Loucy (cell line): Measurements from ENCODE around the gene RALGDS.
"Not testable (repeated sequence)": the region's sequence is repeated elsewhere in the genome, so short reads cannot be mapped to it uniquely, and the experiment has no call there.

Experiments used
- H2AFZ ChIP-seq: fragments of 200-600 bp; sonication (generic); 2 replicates; pipeline ENCODE4 v1.6.0; 2016; ENCODE audit warnings: antibody characterized with exemption, mild to moderate bottlenecking, low read length, moderate library complexity
- H3F3A ChIP-seq: fragments of 200-600 bp; 2 replicates; pipeline ENCODE4 v1.6.0; 2016; ENCODE audit warnings: antibody characterized with exemption, low read depth, mild to moderate bottlenecking
- H3K27me3 ChIP-seq: fragments of 200-600 bp; sonication (generic); 2 replicates; pipeline ENCODE4 v1.6.1; 2014; ENCODE audit warnings: low read length, mild to moderate bottlenecking; ENCODE audit not compliant: insufficient read depth, poor library complexity, severe bottlenecking
- H3K36me3 ChIP-seq: fragments of 200-600 bp; sonication (generic); 2 replicates; pipeline ENCODE4 v1.6.1; 2016; ENCODE audit warnings: low read length; ENCODE audit not compliant: insufficient read depth
- H3K4me1 ChIP-seq: fragments of 200-600 bp; sonication (generic); 2 replicates; pipeline ENCODE4 v1.5.1; 2014; ENCODE audit warnings: low read length, mild to moderate bottlenecking; ENCODE audit not compliant: insufficient read depth, poor library complexity, severe bottlenecking
- H3K4me2 ChIP-seq: fragments of 200-600 bp; sonication (generic); 2 replicates; pipeline ENCODE4 v1.6.0; 2014; ENCODE audit warnings: antibody characterized with exemption, low read length, low read depth, mild to moderate bottlenecking; ENCODE audit not compliant: poor library complexity, severe bottlenecking
- H3K4me3 ChIP-seq: fragments of 200-600 bp; sonication (generic); 2 replicates; pipeline ENCODE4 v1.5.1; 2014; ENCODE audit warnings: low read length, mild to moderate bottlenecking, mixed read lengths; ENCODE audit not compliant: poor library complexity, severe bottlenecking
- H3K79me2 ChIP-seq: fragments of 200-600 bp; sonication (generic); 2 replicates; pipeline ENCODE4 v1.6.1; 2014; ENCODE audit warnings: low read length; ENCODE audit not compliant: insufficient read depth
- H3K9ac ChIP-seq: fragments of 200-600 bp; sonication (generic); 2 replicates; pipeline ENCODE4 v1.6.0; 2014; ENCODE audit warnings: mild to moderate bottlenecking, low read depth, low read length, moderate library complexity; ENCODE audit not compliant: poor library complexity, severe bottlenecking
- H3K9me2 ChIP-seq: fragments of 200-600 bp; sonication (generic); replicated peaks from 2 replicates; pipeline ENCODE4 v1.6.1; 2016; ENCODE audit warnings: low read depth, low read length, mixed read lengths
- H3K9me3 ChIP-seq: fragments of 200-600 bp; sonication (generic); 2 replicates; pipeline ENCODE4 v1.6.1; 2014; ENCODE audit warnings: mild to moderate bottlenecking, antibody characterized with exemption, low read length, low read depth; ENCODE audit not compliant: insufficient read depth
- H4K20me1 ChIP-seq: fragments of 200-600 bp; sonication (generic); 2 replicates; pipeline ENCODE4 v1.6.0; 2014; ENCODE audit warnings: antibody characterized with exemption, low read length, mild to moderate bottlenecking; ENCODE audit not compliant: insufficient read depth, poor library complexity, severe bottlenecking
- EZH2phosphoT487 ChIP-seq: fragments of 200-600 bp; IDR thresholded peaks from 2 replicates; pipeline ENCODE4 v1.6.1; 2018; ENCODE audit warnings: antibody characterized with exemption, mild to moderate bottlenecking, moderate library complexity, borderline replicate concordance
- TF ChIP-seq, protein P1 (sequence below): fragments of 200-600 bp; sonication (generic); conservative IDR thresholded peaks from 2 replicates; pipeline ENCODE4 v1.5.1; 2014; ENCODE audit warnings: mild to moderate bottlenecking, antibody characterized with exemption, low read length

Gene RALGDS

DNA sequence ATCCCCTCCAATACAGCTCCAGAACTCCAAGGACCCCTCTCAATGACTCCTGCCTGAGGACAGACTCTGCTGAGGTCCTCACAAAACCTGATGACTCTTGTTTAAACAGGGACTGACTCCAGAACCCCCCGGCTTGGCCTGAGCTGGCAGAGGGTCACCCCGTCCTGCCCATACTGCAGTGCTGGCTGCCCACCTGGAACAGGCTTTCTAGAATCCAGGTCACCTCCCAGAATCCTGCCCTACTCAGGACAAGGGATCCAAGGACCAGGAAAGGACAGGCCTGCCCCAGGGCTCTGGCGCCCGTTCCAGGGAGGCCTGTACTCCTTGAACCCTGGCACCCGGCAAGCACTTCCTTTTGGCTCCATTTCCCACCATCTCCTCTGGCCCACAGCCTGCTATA, 22.2 kb downstream of the RALGDS start:
- no peaks in the 10 kb centered on the region for H3K9me3 ChIP-seq
- H3K36me3 ChIP-seq = peaks cover 64% of the 10 kb centered on the region; the same call in 1 of the 2 replicates

DNA sequence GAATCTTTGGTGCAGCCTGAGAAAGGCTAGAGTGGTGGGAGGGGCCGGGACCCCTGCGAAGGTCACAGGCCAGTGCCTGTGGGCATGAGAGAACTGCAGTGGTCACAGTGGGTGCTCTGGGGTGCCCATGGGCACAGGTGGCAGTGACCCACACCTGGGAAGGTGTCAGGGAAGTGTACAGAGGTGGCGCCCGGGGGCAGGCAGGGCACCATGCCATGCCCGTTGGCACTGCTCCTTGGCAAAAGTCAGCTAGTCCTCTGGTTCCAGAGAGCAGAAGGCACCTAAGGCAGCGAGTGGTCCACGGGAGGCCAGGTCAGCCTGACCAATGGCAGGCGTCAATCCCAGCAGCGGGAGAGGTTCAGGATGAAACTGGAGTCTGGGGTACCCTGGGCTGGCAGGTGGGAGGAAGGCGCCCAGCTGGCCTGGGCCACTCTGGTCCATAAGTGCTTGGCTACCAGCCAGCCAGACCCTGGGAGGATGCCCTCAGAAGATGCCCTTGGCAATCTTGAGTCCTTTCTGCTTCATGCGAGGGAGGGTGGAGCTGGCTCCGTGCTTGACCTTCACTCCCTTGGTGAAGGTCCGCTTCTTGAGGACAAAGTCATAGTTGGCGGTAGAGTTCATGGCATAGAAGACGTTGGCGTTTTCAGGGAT, 22.8 kb downstream of the RALGDS start:
- Histone ChIP-seq H3K4me1 (no peaks in the 10 kb centered on the region), H4K20me1 (no peaks in the 10 kb centered on the region), H3K9me2 (no peaks in the 10 kb centered on the region), H2AFZ (no peak overlapping the region), H3K27me3 (no peaks in the 10 kb centered on the region), H3K79me2 (no peaks in the 10 kb centered on the region), H3K9ac (no peak overlapping the region), H3F3A (no peaks in the 10 kb centered on the region), H3K4me3 (no peak overlapping the region), H3K9me3 (no peaks in the 10 kb centered on the region), H3K36me3 (peaks cover 58% of the 10 kb centered on the region; the same call in 1 of the 2 replicates), H3K4me2 (no peak overlapping the region)
- TF ChIP-seq EZH2phosphoT487 = no peak
- TF ChIP-seq, protein P1, sequence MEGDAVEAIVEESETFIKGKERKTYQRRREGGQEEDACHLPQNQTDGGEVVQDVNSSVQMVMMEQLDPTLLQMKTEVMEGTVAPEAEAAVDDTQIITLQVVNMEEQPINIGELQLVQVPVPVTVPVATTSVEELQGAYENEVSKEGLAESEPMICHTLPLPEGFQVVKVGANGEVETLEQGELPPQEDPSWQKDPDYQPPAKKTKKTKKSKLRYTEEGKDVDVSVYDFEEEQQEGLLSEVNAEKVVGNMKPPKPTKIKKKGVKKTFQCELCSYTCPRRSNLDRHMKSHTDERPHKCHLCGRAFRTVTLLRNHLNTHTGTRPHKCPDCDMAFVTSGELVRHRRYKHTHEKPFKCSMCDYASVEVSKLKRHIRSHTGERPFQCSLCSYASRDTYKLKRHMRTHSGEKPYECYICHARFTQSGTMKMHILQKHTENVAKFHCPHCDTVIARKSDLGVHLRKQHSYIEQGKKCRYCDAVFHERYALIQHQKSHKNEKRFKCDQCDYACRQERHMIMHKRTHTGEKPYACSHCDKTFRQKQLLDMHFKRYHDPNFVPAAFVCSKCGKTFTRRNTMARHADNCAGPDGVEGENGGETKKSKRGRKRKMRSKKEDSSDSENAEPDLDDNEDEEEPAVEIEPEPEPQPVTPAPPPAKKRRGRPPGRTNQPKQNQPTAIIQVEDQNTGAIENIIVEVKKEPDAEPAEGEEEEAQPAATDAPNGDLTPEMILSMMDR = no peak

More for the DNA sequence above, 22.2 kb downstream of the RALGDS start:
- H3K79me2 ChIP-seq = no peaks in the 10 kb centered on the region
- no peaks in the 10 kb centered on the region for H4K20me1 ChIP-seq
- no peaks in the 10 kb centered on the region for H3K9me2 ChIP-seq
- H3K27me3 ChIP-seq = no peaks in the 10 kb centered on the region
- no peak overlapping the region for H3K4me2 ChIP-seq
- no peak overlapping the region for H3K4me3 ChIP-seq
- no peaks in the 10 kb centered on the region for H3K4me1 ChIP-seq
- H3K9ac ChIP-seq = no peak overlapping the region
- TF ChIP-seq, protein P1 = no peak
- no peak for TF ChIP-seq EZH2phosphoT487
- no peaks in the 10 kb centered on the region for H3F3A ChIP-seq
- no peak overlapping the region for H2AFZ ChIP-seq

DNA sequence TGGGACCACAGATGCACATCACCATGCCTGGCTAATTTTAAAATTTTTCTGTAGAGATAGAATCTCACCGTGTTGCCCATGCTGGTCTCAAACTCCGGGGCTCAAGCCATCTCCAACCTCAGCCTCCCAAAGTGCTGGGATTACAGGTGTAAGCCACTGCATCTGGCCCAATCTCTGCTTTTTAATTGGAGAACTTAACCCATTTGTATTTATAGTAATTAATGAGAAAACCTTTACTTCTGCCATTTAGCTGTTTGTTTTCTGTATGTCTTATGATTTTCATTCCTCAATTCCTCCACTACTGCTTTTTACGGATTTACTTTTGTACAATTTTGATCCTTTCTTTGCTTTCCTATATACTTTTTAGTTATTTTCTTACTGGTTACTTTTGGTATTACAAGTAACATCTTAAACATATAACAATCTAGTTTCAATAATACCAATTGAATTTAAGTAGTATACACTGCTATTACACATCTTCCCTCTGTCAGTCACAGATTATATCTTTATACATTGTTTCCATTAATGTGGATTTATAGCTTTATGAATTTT, 26.1 kb downstream of the RALGDS start:
- H2AFZ ChIP-seq = no peak overlapping the region
- no peaks in the 10 kb centered on the region for H3K79me2 ChIP-seq
- no peaks in the 10 kb centered on the region for H3K9me2 ChIP-seq
- no peak overlapping the region for H3K4me2 ChIP-seq
- H3K9me3 ChIP-seq = no peaks in the 10 kb centered on the region
- no peaks in the 10 kb centered on the region for H3K4me1 ChIP-seq
- H4K20me1 ChIP-seq = no peaks in the 10 kb centered on the region
- no peak overlapping the region for H3K4me3 ChIP-seq
- TF ChIP-seq, protein P1 = no peak; the same call in 1 of the 2 replicates
- no peak for TF ChIP-seq EZH2phosphoT487
- no peaks in the 10 kb centered on the region for H3F3A ChIP-seq
- no peak overlapping the region for H3K9ac ChIP-seq
- H3K36me3 ChIP-seq = peaks cover 26% of the 10 kb centered on the region; the same call in 1 of the 2 replicates
- no peaks in the 10 kb centered on the region for H3K27me3 ChIP-seq

DNA sequence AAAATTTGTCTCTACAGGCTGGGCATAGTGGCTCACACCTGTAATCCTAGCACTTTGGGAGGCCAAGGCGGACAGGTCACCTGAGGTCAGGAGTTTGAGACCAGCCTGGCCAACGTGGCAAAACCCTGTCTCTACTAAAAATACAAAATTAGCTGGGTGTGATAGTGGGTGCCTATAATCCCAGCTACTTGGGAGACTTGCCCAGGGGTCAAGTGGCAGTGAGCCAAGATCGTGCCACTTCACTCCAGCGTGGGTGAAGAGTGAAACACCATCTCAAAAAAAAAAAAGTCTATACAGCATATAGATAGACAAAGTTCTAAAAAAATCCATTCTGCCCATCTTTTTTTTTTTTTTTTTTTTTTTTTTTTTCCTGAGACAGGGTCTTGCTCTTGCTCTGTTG, 26.7 kb downstream of the RALGDS start:
- not testable (repeated sequence) for H3K27me3 ChIP-seq, H3K4me3 ChIP-seq, H3K9ac ChIP-seq, H3K9me2 ChIP-seq, H3K4me1 ChIP-seq, H3K4me2 ChIP-seq, H3K9me3 ChIP-seq, H3K79me2 ChIP-seq, H3F3A ChIP-seq, H2AFZ ChIP-seq, H4K20me1 ChIP-seq
- H3K36me3 ChIP-seq = peaks cover 21% of the 10 kb centered on the region; the same call in 1 of the 2 replicates
